ENCODE measurements around the gene FHL5. TPM values are rescaled to one million over a fixed set of nuclear protein-coding genes. Genes with fewer than 3 reads are reported as not detected.

The FHL5 gene
- total RNA-seq, 4 donors from 2014 or later = 3.5 to 14.3 (median 7.7) TPM

DNA sequence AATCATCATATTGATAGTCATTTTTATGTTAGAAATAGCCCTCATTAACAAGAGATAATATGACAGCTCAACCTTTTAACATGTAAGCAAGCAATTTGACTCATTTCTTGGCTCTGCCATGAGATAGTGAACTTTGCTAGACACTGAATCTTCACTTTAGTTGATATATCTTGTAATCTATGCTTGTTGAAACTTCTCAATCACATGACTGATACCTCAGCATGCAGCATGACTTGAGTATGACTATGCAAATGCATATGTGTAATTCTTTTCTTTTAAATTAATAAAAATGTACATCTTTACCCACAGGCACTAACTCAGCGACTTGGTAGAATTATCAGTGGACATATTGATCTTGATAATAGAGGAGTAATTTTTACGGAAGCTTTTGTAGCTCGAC, 34.7 kb upstream of the FHL5 start:
- intact Hi-C loops (cut with DNase I; ENCODE audit: low total_unique reads) = no loop called here
- TF ChIP-seq, protein P1, sequence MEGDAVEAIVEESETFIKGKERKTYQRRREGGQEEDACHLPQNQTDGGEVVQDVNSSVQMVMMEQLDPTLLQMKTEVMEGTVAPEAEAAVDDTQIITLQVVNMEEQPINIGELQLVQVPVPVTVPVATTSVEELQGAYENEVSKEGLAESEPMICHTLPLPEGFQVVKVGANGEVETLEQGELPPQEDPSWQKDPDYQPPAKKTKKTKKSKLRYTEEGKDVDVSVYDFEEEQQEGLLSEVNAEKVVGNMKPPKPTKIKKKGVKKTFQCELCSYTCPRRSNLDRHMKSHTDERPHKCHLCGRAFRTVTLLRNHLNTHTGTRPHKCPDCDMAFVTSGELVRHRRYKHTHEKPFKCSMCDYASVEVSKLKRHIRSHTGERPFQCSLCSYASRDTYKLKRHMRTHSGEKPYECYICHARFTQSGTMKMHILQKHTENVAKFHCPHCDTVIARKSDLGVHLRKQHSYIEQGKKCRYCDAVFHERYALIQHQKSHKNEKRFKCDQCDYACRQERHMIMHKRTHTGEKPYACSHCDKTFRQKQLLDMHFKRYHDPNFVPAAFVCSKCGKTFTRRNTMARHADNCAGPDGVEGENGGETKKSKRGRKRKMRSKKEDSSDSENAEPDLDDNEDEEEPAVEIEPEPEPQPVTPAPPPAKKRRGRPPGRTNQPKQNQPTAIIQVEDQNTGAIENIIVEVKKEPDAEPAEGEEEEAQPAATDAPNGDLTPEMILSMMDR (IDR thresholded peaks at IDR 0.05) = no peak
- TF ChIP-seq POLR2A (IDR thresholded peaks at IDR 0.05) = no peak
- WGBS, 2 donors = 89 to 91% methylated on average over 3 of the region's 3 CpGs
- no peak overlapping the region for H3K4me3 ChIP-seq (ENCODE audit: low read depth, poor library complexity, severe bottlenecking)
- DNase-seq (ENCODE audit: low spot score in 2 of 2) = no peak

DNA sequence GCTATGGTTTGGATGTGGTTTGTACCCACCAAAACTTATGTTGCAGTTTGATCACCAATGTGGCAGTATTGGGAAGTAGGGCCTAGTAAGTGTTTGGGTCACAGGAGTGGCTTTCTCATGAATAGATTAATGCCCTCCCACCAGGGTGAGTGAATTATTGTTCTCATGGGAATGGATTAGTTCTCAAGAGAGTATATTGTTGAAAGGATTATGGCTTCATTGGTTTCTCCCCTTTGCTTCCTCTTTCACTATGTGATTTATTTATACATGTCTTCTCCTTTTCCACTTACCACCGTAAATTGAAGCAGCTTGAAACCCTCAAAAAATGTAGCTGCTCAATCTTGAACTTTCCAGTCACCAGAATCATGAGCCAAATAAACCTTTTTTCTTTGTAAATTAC, 30.5 kb upstream of the FHL5 start:
- H3K4me3 ChIP-seq (ENCODE audit: low read depth, poor library complexity, severe bottlenecking) = no peak overlapping the region
- intact Hi-C loops (cut with DNase I; ENCODE audit: low total_unique reads) = no loop called here
- no peak for TF ChIP-seq POLR2A (IDR thresholded peaks at IDR 0.05)
- TF ChIP-seq, protein P1 (IDR thresholded peaks at IDR 0.05) = no peak
- no peak for DNase-seq (ENCODE audit: low spot score in 2 of 2)
- 63 to 81% methylated on average over 1 of the region's 1 CpG for WGBS, 2 donors

DNA sequence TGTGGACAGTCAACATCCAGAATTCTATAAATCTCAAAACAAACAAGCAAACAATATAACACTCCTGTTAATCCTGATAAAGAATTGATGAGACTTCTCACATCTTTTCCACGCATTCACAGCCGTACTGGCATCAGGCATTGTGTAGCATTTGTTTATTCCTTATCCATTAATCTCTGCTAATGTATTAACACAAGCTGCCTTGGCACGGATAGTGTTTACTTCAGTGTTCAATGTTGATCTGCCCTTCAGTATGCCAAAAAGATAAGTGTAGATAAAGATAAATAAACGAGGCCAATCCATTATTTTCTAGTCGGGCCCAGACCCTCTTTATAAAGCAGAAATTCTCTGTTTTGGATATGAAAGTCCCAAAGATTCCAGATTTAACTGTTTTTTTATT, 25.2 kb upstream of the FHL5 start:
- TF ChIP-seq, protein P1 (IDR thresholded peaks at IDR 0.05) = no peak
- no peak for TF ChIP-seq POLR2A (IDR thresholded peaks at IDR 0.05)
- H3K4me3 ChIP-seq (ENCODE audit: low read depth, poor library complexity, severe bottlenecking) = no peak overlapping the region
- DNase-seq (ENCODE audit: low spot score in 2 of 2) = no peak
- intact Hi-C loops (cut with DNase I; ENCODE audit: low total_unique reads) = no loop called here
- WGBS, 2 donors = 92 to 93% methylated on average over 5 of the region's 5 CpGs

DNA sequence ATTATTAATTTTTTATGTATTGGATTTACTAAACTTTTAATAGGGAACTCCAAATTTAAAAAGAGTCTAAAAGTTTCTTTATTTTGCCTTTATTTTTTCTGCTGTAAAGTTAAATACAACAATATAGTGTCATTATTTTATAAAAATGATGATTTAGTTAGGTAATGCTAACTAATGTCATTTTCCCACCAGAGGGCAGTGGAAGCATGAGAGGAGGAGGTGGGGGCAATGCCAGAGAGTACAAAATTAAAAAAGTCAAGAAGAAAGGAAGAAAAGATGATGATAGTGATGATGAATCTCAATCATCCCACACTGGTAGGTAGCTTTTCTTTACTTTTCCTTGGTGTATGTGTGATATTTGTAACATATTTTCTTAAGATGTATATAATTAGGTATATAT, 20.2 kb upstream of the FHL5 start:
- intact Hi-C loops (cut with DNase I; ENCODE audit: low total_unique reads) = no loop called here
- DNase-seq (ENCODE audit: low spot score in 2 of 2) = no peak
- no peak overlapping the region for H3K4me3 ChIP-seq (ENCODE audit: low read depth, poor library complexity, severe bottlenecking)
- TF ChIP-seq POLR2A (IDR thresholded peaks at IDR 0.05) = no peak
- TF ChIP-seq, protein P1 (IDR thresholded peaks at IDR 0.05) = no peak

DNA sequence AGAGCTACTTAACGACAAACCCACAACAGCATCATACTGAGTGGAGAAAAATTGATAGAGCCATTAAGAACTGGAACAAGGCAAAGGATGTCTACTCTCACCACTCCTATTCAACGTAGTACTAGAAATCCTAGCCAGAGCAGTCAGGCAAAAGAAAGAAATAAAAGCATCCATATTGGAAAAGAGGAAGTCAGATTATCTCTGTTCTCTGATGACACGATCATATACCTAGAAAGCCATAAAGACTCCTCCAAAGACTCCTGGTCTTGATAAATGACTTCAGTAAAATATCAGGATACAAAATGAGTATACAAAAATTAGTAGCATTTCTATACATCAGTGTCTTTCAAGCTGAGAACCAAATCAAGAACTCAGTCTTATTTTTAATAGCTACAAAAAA, 17.0 kb upstream of the FHL5 start:
- WGBS, 2 donors = 92 to 97% methylated on average over 3 of the region's 3 CpGs
- DNase-seq (ENCODE audit: low spot score in 2 of 2) = no peak
- no peak overlapping the region for H3K4me3 ChIP-seq (ENCODE audit: low read depth, poor library complexity, severe bottlenecking)
- intact Hi-C loops (cut with DNase I; ENCODE audit: low total_unique reads) = no loop called here
- TF ChIP-seq POLR2A (IDR thresholded peaks at IDR 0.05) = no peak
- TF ChIP-seq, protein P1 (IDR thresholded peaks at IDR 0.05) = no peak

DNA sequence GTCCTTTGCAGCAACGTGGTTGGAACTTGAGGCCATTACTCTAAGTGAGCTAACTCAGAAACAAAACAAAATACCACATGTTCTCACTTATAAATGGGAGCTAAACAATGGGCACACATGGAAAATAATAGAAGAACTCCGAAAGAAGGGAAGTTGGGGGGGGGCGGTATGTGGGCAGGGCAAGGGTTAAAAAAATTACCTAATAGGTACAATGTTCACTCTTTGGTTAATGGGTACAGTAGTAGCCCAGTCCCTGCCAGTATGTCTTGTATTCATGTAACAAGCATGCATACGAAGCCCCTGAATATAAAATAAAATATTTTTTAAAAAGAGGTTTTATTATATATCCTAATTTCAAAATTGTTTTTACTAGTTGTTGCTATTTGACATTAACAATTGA, 15.3 kb upstream of the FHL5 start:
- intact Hi-C loops (cut with DNase I; ENCODE audit: low total_unique reads) = no loop called here
- no peak overlapping the region for H3K4me3 ChIP-seq (ENCODE audit: low read depth, poor library complexity, severe bottlenecking)
- 91 to 94% methylated on average over 4 of the region's 4 CpGs for WGBS, 2 donors
- no peak for DNase-seq (ENCODE audit: low spot score in 2 of 2)
- TF ChIP-seq, protein P1 (IDR thresholded peaks at IDR 0.05) = no peak
- TF ChIP-seq POLR2A (IDR thresholded peaks at IDR 0.05) = no peak
